ENCODE measurements around the gene PSD2. TPM values are rescaled to one million over a fixed set of nuclear protein-coding genes. Genes with fewer than 3 reads are reported as not detected.
A peak's percentile ranks its signal among the peaks of the same experiment; 100 is the strongest.

Gene PSD2

GRCh38 chr5:139889410-139889809 lies 93.8 kb downstream of the PSD2 start:
- Histone ChIP-seq H3K4me2 (ENCODE audit: low read length, poor library complexity, severe bottlenecking) (no peak overlapping the region), H3K79me1 (replicated peaks; ENCODE audit: low read length, poor library complexity, severe bottlenecking) (no peaks in the 10 kb centered on the region), H2AK5ac (ENCODE audit: low read length, severe bottlenecking) (no peak overlapping the region), H3K14ac (ENCODE audit: low read length in 2 of 2) (no peak overlapping the region), H3K36me3 (ENCODE audit: control insufficient read depth in 1 of 2, insufficient read depth in 2 of 2, low read depth in 1 of 2, low read length in 2 of 2) (peaks cover 0 to 8% of the 10 kb centered on the region in 2 experiments), H2BK12ac (ENCODE audit: low read length in 2 of 2) (no peak overlapping the region), H3K4me1 (ENCODE audit: control insufficient read depth, insufficient read depth, low read depth, low read length) (no peaks in the 10 kb centered on the region), H3K27ac (ENCODE audit: low read length, poor library complexity, severe bottlenecking) (no peak overlapping the region), H3K27me3 (ENCODE audit: control insufficient read depth in 1 of 2, insufficient read depth in 1 of 2, low read length in 2 of 2) (peaks cover 35 to 85% of the 10 kb centered on the region in 2 experiments), H4K8ac (ENCODE audit: low read length) (no peak overlapping the region), H2BK120ac (ENCODE audit: low read depth, low read length) (no peak overlapping the region), H3K4me3 (ENCODE audit: insufficient read depth in 1 of 2, low read depth in 1 of 2, low read length in 2 of 2) (no peak overlapping the region), H3K4ac (ENCODE audit: low read depth in 1 of 2, low read length in 2 of 2) (no peak overlapping the region), H2AFZ (ENCODE audit: low read depth, low read length) (no peak overlapping the region), H3K9me3 (ENCODE audit: control insufficient read depth, low read length) (no peaks in the 10 kb centered on the region), H2BK5ac (ENCODE audit: low read depth, low read length, poor library complexity, severe bottlenecking) (no peak overlapping the region), H2BK15ac (ENCODE audit: low read depth, poor library complexity, severe bottlenecking) (no peak overlapping the region), H3K23ac (ENCODE audit: low read length in 2 of 2) (no peak overlapping the region), H3K18ac (ENCODE audit: low read depth in 1 of 2, low read length in 2 of 2) (no peak overlapping the region), H3K9ac (ENCODE audit: low read length) (no peak overlapping the region), H4K91ac (ENCODE audit: low read length) (no peak overlapping the region)
- 80% methylated on average over 1 of the region's 2 CpGs for WGBS
- DNase-seq: no peak

- Histone ChIP-seq H2BK120ac (ENCODE audit: low read depth, low read length) (no peak overlapping the region), H3K9me3 (ENCODE audit: control insufficient read depth, low read length) (no peaks in the 10 kb centered on the region), H3K4me1 (ENCODE audit: control insufficient read depth, insufficient read depth, low read depth, low read length) (no peaks in the 10 kb centered on the region), H3K18ac (ENCODE audit: low read depth in 1 of 2, low read length in 2 of 2) (no peak overlapping the region), H3K23ac (ENCODE audit: low read length in 2 of 2) (peak overlapping the region in 1 of 2 experiments; percentile 23), H4K8ac (ENCODE audit: low read length) (no peak overlapping the region), H2BK15ac (ENCODE audit: low read depth, poor library complexity, severe bottlenecking) (no peak overlapping the region), H3K36me3 (ENCODE audit: control insufficient read depth in 1 of 2, insufficient read depth in 2 of 2, low read depth in 1 of 2, low read length in 2 of 2) (no peaks in the 10 kb centered on the region), H3K4me3 (ENCODE audit: insufficient read depth in 1 of 2, low read depth in 1 of 2, low read length in 2 of 2) (no peak overlapping the region), H3K27ac (ENCODE audit: low read length, poor library complexity, severe bottlenecking) (no peak overlapping the region), H3K27me3 (ENCODE audit: control insufficient read depth in 1 of 2, insufficient read depth in 1 of 2, low read length in 2 of 2) (peaks cover 38 to 88% of the 10 kb centered on the region in 2 experiments), H3K9ac (ENCODE audit: low read length) (no peak overlapping the region), H3K4me2 (ENCODE audit: low read length, poor library complexity, severe bottlenecking) (no peak overlapping the region), H2BK5ac (ENCODE audit: low read depth, low read length, poor library complexity, severe bottlenecking) (no peak overlapping the region), H2AFZ (ENCODE audit: low read depth, low read length) (no peak overlapping the region), H3K4ac (ENCODE audit: low read depth in 1 of 2, low read length in 2 of 2) (no peak overlapping the region), H3K79me1 (replicated peaks; ENCODE audit: low read length, poor library complexity, severe bottlenecking) (no peaks in the 10 kb centered on the region), H2BK12ac (ENCODE audit: low read length in 2 of 2) (no peak overlapping the region), H3K14ac (ENCODE audit: low read length in 2 of 2) (peak overlapping the region in 1 of 2 experiments; percentile 74), H2AK5ac (ENCODE audit: low read length, severe bottlenecking) (no peak overlapping the region), H4K91ac (ENCODE audit: low read length) (no peak overlapping the region)
- 30% methylated on average over 9 of the region's 9 CpGs for WGBS
- DNase-seq: no peak
Observed at GRCh38 chr5:139893873-139894272, 98.3 kb downstream of the PSD2 start.

Small RNA genes within 50 kb of the gene (small RNA-seq; reads per million reads assigned to genes)
- not detected for gene AC008667.4 (ENCODE audit: low read depth)
